Measurements from ENCODE around the gene CDK19.
"Not testable (repeated sequence)": the region's sequence is repeated elsewhere in the genome, so short reads cannot be mapped to it uniquely, and the experiment has no call there.

CDK19 gene

DNA sequence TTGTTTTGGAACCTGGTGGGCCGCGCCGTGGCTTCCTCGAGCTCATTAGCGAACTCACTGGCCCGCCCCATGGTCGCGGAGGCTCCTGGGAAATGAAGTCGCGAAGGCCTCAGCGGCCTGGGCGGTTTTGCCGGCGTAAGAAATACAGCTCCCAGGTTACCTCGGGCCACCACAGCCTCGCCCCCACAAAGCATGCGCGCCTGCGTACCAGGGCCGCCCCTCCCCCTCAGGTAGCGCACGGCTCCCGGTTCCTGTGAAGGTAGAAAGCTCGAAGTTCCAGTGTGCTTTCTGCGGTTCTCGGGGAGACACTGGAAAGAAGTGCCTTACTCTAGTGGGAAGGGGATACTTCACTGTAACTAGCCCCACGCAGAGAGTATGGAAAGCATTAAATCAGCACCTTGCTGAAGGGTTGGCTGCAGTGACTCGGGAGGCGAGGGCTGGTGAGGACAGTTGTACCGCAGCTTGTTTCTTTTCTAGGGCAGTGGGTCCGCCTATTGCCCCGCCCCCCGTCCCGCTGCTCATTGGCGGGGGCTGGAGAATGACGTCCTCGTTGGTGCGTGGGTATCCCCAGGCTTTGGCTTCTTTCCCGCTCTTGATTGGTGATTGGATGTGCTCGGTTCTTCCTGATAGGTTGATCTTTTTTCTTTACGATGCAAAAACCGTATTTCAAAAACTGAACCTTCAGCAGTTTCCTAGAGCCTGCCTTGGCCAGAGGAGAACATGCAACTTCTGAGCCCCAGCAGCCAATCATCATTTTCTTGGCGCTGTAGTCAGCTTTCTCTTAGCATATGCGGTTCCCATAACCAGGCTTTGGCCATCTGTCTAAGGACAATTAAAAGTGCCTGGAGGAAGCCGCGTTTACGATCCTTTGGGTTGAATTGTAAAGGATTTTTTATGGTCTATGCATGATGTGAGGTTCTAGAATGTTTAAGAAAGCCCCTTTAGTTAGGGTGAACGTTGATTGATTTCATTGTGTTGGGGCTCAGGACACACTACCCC, at the start of gene CDK19:
CDK19 (minus strand) TSS at position 59 of the 999 bp plus-strand sequence. CDS start 333 bp downstream, outside the sequence.
- peak; percentile 96 for DNase-seq (ENCODE audit: low spot score)

DNA sequence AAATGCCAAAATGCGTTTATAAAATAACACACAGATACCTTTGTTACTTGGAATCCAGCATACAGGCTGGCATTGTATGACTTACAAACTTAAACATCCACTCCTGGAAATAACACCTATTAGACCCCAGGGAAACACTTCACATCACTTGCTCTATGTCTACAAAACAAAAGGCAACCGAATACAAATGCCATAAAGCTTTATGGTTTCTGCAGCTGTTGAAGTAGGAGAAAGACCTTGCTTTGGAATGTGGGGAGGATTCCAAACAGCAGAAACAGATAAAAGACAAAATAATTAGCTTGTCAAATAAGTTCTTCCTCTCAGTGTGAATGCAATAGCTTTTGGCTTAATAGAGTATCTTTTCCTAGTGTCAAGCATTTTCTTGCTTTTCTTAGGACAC, 49.6 kb upstream of the CDK19 start:
- DNase-seq (ENCODE audit: low spot score) = no peak

DNA sequence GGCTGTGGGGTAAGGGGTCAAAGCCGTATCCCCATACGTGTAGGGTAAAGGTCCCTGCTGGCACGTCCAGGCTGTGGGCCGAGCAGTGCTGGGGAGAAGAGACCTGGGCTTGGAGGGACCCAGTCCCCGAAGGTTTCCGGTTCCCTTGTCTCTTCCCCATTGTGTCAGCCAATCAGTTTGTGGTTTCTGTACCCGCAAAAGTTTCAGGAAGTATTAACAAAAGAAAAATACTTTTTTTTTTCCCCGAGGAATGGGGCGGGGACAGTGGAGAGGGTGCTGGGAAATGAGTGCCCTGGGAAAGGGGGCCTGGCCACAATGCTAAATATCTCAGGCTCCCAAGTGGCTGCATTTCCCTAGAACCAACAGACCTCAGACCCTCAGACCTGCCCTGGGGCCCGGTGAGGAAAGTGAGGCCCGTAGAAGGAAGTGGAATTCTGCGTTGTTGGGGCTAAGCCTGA, 44.1 kb upstream of the CDK19 start:
- no peak for DNase-seq (ENCODE audit: low spot score)

DNA sequence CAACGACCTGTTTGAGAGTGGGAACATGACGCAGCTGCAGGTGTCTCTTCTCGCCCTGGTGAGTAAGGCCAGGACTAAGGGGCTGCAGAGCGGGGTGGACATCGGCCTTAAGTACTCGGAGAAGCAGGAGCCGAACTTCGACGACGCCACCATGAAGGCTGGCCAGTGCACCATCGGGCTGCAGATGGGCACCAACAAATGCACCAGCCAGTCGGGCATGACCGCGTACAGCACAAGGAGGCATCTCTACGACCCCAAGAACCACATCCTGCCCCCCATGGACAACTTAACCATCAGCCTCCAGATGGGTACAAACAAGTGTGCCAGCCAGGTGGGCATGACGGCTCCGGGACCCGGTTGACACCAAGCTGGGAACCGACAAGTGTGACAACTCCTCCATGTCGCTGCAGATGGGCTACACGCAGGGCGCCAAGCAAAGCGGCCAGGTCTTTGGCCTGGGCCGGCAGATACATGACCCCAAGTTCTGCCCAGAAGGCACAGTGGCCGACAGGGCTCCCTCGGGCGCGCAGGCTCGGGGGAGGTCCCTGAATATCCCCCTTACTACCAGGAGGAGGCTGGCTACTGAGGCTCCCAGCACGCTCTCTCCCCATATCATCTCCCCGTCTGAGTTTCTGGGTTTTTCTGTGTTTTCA, 43.4 kb upstream of the CDK19 start:
- no peak for DNase-seq (ENCODE audit: low spot score)

DNA sequence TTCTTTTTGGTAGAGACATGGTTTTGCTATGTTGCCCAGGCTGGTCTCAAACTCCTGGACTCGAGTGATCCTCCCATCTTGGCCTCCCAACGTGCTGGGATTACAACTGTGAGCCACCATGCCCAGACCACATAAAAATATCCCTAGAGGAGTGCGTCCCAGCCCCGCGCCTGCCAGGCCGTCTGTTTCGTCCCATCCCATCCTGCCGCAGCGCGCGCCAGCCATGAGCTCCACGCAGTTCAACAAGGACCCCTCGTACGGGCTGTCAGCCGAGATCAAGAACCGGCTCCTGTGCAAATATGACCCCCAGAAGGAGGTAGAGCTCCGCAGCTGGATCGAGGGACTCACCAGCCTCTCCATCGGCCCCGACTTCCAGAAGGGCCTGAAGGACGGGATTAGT, 42.7 kb upstream of the CDK19 start:
- no peak for DNase-seq (ENCODE audit: low spot score)

DNA sequence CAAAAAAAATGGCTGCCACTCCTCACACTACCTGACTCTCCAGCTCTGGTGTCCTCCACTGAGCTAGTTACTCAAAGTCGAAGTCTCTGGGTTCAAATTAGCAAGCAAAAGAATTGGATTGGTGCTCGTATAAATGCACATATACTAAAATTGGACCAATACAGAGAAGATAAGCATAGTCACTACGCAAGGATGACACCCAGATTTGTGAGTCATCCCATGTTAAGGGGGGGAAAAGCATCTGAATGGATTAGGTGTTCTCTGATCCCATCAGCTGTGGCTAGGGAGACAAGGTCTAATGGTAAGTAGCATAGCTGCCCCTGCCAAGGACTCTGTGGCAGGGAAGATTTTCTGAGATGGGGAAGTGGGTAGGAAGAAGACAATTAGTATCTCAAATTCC, 41.0 kb upstream of the CDK19 start:
- no peak for DNase-seq (ENCODE audit: low spot score)

DNA sequence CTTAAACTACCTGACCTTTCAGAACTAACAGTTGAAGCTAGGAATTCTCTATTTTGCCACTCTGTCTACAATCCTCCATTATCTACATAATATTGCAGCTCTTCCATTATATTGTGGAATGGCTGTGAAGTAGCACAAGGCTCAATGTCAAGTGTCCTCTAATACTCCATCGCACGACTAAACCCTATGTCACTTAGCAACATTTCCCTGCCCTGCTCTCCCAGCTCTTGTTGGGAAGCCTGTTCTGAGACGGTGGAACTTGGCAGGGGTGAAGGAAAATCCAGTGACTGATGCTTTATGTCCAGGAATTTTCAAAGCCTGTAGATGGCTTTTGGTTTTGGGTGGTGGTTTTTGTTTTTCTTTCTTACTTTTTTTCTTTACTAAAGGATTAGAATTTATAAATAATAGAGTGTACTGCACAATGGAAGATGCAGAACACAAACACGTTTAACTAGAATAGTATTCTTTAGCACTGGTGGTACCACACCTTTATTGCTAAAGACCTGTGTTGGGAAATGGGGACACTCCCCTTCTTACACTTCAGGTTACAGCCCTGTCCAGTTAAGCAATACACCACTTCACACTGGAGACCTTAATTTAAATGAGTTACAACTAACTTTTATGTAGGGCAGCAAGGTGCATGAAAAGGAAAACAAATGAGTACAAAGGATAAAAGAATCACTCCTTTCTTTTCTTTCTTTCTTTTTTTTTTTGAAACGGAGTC, 38.6 kb upstream of the CDK19 start:
- DNase-seq (ENCODE audit: low spot score) = no peak

DNA sequence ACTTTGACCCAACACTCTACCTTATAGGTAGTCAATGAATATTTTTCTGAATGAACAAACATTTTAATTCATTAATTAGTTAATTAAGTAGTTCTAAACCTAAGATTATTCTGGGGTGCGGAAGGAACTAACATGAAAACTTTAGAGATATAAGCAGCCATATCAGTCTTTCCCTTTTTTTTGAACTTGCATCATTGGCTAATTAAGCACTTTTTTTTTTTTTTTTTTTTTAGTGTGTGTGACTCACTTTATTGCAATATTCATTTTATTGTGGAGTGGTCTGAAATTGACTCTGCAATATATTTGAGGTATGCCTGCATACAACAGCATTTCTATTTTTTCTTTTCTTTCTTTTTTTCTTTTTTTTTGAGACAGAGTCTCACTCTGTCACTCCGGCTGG, 37.5 kb upstream of the CDK19 start:
- DNase-seq (ENCODE audit: low spot score) = no peak

DNA sequence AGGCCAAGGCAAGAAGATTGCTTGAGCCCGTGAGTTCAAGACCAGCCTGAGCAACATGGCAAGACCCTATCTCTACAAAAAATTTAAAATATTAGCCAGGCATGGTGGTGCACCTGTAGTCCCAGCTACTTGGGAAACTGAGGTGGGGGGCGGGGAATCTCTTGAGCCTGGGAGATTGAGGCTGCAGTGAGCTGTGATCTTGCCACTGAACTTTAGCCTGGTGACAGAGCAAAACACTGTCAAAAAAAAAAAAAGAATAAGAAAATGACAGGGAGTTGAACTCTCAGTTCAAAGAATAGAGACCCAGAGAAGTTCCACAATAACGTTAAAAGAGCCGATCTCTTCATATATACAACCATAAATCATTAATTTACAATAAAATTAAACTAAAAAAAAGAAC, 34.5 kb upstream of the CDK19 start:
- no peak for DNase-seq (ENCODE audit: low spot score)

DNA sequence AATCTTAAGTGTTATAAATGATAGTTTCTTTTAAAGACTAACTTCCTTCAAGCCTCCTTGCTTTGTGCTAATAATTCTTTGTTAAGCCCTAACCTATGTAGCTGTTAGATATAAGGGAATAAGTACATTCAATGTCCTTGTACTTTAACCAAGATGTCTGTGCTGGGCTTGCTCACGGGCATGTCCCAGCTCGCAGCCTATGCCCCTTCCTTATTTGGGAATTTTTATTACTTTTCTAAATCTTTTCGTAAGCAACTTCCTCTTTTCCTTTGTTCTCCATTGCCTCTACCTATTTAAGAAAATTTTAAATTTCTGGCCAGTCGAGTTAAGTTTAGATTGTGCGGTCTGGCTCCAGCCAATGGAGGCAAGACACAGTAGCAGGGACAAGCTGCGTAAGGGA, 26.0 kb upstream of the CDK19 start:
- no peak for DNase-seq (ENCODE audit: low spot score)

DNA sequence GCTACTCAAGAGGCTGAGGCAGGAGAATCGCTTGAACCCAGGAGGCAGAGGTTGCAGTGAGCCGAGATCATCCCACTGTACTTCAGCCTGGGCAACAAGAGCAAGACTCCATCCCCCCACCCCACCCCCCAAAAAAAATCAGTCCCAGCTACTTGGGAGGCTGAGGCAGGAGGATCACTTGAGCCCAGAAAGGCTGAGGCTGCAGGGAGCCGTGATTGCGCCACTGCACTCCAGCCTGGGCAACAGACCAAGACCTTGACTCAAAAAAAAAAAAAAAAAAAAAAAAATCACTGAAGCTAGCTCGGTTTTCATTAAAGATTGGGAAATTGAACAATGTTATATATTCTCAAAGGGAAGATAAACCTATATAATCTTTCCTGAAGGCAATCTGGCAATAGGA, 20.5 kb upstream of the CDK19 start:
- not testable (repeated sequence) for DNase-seq (ENCODE audit: low spot score)

DNA sequence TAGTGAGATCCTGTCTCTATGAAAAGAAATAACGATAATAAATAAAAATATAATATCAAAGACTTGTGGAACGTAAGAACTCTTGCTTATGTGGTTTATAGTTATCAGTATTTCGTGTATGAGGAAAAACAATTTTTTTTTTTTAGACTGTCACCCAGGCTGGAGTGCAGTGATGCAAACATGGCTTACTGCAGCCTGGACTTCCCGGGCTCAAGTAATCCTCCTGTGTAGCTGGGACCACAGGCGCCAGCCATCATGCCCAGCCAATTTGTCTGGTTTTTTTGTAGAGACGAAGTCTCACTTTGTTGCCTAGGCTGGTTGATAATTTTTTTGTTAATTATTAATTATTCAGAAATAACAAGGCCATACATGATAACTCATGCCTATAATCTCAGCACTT, 18.6 kb upstream of the CDK19 start:
- DNase-seq (ENCODE audit: low spot score) = no peak

DNA sequence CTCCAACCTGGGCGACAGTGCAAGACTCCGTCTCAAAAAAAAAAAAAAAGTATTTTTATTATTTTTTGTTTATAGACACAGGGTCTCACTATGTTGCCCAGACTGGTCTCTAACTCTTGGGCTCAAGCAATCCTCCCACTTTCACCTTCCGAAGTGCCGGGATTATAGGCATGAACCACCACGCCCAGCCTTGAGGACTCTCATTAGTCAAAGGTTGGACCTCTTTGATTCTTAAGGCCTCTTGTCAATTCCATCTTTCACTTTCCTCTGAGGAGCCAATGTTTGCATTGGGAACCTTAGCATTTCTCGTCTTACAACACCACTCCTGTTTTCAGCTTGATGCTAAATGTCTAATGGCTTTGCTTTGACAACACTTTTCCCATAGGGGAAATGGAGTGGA, 16.1 kb upstream of the CDK19 start:
- DNase-seq (ENCODE audit: low spot score) = no peak

DNA sequence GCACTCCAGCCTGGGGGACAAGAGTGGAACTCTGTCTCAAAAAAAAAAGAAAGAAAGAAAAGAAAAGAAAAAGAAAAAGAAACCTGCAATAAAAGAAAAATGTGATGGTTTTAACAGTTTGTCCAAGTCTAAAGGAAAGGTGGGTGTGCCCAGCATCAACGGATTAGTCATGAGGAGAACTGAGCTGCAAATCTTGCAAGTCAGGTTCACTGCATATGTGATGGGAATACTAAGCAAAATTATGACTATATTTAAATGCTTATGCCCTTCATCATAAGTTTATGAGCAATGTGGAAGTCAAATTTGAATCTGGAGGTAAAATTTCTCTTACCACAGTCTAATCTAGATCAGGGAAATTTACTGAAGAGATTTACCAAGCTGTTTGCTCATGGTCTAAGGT, 13.1 kb upstream of the CDK19 start:
- DNase-seq (ENCODE audit: low spot score) = peak; percentile 10

DNA sequence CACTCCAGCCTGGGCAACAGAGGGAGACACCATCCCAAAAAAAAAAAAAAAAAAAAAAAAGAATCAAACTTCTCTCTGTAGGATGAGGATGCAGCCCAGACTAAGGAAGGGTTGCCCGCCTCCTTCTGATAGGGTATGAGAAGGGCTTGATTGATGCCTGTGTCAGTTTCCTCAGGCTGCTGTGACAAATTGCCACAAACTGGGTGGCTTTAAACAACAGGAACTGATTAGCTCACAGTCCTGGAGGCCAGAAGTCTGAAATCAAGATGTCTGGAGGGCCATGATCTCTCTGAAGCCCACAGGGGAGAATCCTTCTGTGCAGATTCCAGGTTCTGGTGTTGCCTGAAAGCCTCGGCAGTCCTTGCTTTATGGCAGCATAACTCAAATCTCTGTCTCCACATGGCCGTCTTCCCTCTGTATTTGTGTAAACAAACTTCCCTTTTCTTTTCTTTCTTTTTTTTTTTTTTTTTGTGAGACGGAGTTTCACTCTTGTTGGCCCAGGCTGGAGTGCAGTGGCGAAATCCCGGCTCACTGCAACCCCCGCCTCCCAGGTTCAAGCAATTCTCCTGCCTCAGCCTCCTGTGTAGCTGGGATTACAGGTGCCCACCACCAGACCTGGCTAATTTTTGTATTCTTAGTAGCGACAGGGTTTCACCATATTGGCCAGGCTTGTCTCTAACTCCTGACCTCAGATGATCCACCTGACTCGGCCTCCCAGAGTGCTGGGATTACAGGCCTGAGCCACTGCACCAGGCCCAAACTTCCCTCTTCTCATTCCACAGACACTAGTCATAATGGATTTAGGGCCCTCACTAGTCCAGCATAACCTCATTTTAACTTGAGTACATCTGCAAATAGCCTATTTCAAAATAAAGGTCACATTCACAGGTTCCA, 11.2 kb upstream of the CDK19 start:
- DNase-seq (ENCODE audit: low spot score) = no peak

DNA sequence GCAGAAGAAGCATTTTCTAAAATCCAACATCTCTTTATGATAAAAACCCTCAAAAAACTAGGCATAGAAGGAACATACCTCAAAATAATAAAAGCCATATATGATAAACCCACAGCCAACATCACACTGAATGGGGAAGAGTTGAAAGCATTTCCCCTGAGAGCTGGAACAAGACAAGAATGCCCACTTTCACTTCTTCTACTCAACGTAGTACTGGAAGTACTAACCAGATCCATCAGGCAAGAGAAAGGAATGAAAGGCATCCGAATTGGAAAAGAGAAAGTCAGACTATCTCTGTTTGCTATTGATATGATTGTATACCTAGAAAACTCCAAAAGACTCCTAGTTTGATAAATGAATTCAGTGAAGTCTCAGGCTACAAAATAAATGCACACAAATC, 7.9 kb upstream of the CDK19 start:
- no peak for DNase-seq (ENCODE audit: low spot score)

DNA sequence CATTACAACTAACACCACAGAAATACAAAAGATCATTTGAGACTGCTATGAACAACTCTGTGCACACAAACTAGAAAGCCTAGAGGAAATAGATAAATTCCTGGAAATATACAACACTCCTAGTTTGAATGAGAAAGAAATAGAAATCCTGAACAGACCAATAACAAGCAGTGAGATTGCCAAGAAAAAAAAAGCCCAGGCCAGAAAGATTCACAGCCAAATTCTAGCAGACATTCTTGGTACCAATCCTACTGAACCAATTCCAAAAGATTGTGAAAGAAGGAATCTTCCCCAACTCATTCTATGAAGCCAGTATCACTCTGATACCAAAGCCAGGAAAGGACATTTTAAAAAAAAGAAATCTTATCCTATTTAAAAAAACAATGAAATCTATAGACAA, 7.0 kb upstream of the CDK19 start:
- peak; percentile 6 for DNase-seq (ENCODE audit: low spot score)

DNA sequence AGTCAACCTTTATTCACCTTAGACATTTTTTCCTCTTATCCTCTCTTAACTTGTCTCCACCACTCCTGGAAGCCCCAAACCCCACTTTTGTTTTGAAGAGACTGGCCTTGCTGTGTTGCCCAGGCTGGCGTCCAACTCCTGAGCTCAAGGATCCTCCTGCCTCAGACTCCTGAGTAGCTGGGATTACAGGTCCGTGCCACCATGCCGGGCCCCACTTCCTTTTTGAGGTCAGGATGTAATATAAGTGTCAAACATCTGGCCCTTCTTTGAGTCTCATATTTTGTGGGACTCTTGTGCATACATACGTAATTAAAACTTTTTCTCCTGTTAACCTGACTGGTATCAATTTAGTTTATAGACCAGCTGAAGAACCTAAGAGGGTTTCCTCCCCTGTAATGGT, 1.4 kb upstream of the CDK19 start:
- no peak for DNase-seq (ENCODE audit: low spot score)

DNA sequence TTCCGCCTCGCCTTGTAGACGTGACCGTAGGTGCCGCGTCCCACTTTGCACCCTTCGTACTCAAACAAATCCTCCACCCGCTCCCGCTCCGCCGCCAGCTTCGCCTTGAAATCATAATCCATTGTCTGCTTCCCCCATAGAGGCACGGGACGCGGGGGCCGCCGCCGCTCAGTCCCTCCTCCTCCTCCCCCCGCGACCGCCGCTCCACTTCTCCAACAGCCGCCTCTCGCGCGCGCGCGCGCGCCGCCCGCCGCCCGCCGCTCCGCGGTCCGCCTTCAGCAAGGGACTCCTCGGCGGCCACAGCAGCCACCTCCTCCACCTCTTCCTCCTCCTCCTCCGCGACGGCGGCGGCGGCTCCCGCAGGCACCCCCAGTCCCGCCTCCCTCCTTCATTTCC, 256 bp downstream of the CDK19 start:
- DNase-seq (ENCODE audit: low spot score) = no peak

DNA sequence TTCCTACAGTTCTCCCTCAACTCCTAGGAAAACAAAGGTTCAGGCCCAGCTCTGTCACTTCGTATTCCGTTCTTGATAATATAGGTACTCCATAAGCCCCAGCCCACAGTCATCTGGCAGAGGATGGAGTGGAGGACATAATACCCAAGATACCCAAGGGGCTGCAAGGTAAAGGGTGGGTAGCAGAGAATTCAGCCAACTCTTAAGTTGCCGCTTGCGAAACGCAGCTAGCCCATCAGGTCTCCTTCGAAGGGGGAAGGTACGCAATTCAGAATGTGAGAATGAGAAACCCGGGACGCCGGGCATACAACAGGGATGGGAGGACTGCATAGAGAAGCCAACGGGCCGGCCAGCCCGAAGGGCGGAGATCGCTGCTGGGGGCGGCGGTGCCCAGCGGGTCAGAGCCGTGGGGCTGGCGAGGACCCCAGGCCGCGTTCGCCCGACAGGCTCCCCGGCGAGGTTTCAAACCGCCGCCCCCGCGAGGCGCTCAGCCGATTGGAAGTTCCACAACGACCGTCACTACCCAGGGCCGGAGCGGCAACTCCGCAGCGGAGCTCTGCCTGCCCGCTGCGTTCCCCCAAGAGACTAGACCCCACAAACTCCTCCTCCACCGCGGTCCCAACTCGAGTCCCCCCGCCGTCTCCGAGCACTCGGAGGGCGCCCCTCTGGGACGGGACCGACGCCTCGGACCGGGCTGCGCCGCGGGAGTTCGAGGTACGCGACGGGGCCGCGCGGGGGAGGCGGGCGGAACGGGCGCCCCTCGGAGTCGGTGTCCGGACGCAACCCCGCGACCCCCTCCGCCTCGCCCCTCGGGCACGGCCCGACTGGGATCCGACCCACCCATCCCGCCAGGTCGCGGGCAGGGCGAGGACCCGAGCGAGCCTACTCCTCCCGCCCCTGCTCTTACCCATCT, 911 bp downstream of the CDK19 start:
- peak; percentile 85 for DNase-seq (ENCODE audit: low spot score)
